GM18502 (cell line): ENCODE measurements around the gene KRTAP10-9.
"Not testable (repeated sequence)": the region's sequence is repeated elsewhere in the genome, so short reads cannot be mapped to it uniquely, and the experiment has no call there.

Source experiments
- ATAC-seq: cut with Tn5 transposase; IDR thresholded peaks from one replicate; pipeline ENCODE4 v1.9.1; 2021; ENCODE audit warnings: mild to moderate bottlenecking; ENCODE audit not compliant: unreplicated experiment, poor library complexity

The KRTAP10-9 gene

DNA sequence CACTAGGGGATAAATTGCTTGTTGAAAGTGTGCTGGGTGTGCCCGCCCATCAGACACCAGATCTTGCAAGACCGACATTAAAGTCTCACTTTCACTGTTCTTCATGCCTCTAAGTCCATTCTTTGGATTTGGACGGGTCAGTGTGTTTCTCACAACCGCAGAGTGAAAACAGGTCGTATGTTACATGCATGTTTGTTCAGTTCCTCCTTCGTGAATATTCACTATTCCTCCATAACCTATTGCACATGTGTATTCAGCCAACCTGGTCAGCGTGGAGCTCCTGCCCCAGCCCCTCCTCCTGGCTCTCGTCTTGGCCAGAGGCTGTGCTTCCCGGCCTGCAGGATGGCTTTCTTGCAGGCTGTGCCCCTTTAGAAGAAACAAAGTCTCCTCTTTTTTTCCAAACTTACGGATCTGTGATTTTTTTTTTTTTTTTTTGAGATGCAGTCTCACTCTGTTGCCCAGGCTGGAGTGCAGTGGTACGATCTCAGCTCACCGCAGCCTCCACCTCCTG lies 32.4 kb upstream of the KRTAP10-9 start:
- ATAC-seq = no peak

DNA sequence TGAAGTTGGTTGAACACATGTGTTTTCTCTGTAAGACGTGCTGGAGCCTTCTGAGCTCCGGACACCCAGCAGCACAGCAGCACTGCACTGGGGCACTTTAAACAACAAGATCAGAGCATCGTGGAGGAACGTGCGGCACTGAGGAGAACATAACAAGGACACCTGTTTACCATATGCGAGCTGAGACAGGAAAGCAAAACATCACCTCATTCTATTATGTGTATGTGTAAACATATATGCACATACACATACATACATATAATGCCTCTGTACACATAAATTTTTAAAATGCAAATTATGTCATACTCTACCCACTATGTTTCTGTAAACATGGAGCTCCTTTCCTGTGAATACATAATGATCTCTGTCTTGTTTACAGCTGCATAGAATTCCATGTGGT lies 31.4 kb upstream of the KRTAP10-9 start:
- ATAC-seq = no peak

DNA sequence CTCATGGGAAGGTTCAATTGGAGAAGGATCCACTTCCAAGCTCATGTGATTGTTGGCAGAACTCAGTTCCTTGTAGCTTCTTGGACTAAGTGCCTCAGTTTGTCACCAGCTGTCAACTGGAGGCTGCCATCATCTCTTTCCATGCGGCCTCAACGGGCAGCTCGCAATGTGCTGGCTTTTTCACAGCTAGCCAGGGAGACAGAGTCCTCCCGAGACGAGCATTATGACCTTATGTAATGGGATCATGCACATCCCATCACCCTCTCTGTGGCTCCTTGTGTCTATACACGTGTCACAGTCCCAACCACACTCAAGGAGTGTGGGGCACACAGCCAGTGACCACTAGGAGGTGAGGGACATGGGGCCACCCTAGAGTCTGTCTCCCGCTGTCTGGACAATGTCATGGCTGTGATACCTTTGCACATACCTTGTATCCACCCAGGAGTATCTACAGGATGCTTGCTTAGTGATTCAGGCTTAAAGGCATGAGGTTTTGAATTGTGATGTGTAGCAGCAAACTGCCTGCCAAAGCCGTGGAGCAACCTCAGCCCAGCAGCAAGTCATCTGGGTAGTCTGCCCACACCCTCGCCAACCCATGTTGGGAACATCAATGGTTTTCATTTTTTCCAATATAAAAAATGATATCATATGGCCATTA lies 30.7 kb upstream of the KRTAP10-9 start:
- no peak for ATAC-seq

DNA sequence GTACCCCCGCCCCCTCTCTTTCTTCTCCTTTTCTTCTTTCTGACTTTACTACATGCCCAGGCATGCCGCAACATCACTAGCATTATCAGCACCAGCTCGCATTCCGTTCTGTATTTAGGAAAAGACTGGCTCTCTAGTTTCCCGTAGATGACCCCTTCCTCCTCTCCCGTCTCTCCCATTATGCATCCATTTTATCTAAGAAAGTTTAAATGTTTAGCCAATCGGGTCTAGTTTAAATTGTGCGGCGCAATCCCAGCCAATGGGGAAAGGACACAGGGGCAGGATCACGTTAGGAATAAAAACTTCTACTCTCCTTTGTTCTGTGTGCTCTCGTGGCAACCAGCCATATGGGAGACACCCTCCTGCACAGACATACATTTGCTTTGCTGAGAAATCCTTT lies 28.8 kb upstream of the KRTAP10-9 start:
- no peak for ATAC-seq

DNA sequence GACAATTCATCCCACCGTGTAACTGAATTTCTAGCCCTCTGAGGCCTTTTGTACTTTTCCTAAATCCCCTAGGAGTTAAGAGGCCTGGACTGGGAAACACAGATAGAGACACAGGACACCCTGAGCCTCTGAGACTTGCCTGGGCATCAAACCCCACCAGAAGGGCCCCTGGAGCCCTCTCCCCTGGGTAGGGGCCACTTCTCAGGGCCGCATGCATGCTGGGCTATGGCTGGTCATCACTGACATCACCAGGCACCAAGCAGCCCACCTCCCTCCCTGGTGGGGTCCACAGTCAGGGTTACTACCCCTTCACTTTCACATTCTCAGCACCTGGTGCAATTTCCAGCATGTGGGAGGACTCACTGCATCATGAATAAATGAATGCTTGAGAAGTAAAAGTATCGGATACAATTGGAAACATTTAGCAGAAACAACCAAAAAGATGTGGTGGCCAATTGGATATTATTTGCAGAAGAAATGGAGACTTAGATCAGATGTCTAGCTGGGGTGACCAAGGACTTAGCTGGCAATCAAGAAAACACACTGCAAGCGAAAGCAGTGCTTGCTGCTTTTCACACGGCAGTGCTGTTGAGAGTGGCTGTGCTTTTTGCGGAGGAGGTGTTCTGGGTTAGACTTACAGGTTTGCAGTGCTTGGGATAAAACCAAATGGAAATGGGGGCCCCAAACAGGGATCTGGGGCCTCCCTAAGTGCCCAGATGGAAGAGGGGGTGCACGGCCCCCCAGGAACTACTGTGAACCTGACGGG lies 27.4 kb upstream of the KRTAP10-9 start:
- no peak for ATAC-seq

DNA sequence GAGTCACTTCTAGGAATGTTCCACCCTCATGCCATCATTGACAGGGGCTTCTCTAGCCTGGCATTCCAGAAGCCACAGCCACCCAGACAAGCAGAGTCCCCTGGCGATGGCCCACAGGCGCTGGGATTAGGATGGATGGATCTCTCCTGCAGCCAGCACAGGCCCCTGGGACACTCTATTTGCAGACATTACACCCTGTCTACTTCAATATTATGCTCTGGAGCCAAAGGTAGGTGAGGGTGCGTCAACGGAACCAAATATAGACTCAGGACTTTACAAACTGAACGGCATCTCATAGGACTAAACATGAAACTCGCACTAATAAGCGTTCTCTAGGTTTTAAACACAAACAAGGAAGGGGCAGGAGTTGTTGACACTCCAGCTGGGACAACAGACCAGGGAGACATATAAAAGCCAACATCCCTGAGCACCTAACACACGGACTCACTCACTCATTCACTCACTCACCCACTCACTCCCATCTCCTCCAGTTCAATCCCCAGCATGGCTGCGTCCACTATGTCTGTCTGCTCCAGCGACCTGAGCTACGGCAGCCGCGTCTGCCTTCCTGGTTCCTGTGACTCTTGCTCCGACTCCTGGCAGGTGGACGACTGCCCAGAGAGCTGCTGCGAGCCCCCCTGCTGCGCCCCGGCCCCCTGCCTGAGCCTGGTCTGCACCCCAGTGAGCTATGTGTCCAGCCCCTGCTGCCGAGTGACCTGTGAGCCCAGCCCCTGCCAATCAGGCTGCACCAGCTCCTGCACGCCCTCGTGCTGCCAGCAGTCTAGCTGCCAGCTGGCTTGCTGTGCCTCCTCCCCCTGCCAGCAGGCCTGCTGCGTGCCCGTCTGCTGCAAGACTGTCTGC lies 26.5 kb upstream of the KRTAP10-9 start, which contains the start of gene KRTAP10-7:
Gene KRTAP10-7, plus strand, starts transcription at position 480 of the 861 bp plus-strand sequence. Its CDS starts 25 bp downstream, at position 505.
- not testable (repeated sequence) for ATAC-seq

DNA sequence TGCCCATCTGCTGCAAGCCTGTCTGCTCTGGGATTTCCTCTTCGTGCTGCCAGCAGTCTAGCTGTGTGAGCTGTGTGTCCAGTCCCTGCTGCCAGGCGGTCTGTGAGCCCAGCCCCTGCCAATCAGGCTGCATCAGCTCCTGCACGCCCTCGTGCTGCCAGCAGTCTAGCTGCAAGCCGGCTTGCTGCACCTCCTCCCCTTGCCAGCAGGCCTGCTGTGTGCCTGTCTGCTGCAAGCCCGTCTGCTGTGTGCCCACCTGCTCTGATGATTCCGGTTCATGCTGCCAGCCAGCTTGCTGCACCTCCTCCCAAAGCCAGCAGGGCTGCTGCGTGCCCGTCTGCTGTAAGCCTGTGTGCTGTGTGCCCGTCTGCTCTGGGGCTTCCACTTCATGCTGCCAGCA lies 25.8 kb upstream of the KRTAP10-9 start:
- ATAC-seq = not testable (repeated sequence)

DNA sequence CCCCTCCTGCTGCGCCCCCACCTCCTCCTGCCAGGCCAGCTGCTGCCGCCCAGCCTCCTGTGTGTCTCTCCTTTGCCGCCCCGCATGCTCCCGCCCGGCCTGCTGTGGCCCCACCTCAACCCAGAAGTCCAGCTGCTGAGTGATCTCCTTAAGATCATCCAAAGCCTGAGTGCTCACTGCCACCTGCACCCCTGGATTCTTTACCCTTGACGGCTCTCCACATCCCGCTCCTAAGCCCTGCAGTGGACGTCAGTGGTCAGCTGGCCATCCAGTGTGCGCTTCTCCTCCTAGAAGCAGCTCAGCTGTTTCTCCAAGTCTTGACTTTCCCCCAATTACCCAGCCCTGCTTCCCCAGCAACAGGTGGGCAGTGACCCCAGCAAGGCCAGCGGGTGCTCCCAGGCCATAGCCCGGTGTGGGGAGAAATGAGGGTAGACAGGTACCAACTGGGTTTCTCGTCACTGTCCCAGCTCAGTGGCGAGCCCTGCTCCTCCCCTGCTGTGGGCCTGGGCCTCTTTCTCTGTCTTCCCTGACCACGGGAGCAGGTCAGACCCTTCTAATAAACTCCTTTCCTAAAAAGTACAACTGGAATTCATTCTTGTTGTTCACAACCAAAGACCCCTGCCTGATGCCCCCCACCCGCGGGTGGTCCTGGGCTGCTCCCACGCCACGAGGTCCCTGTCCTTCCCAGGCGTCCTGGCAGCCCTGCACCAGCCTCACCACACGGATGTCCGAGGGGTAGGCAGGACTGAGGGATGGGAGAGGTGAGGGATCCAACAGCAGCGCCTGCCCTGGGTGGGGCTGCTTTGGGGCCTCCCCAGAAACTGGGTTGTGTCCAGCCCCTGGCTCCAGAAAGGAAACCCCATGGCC lies 25.1 kb upstream of the KRTAP10-9 start:
- no peak for ATAC-seq

DNA sequence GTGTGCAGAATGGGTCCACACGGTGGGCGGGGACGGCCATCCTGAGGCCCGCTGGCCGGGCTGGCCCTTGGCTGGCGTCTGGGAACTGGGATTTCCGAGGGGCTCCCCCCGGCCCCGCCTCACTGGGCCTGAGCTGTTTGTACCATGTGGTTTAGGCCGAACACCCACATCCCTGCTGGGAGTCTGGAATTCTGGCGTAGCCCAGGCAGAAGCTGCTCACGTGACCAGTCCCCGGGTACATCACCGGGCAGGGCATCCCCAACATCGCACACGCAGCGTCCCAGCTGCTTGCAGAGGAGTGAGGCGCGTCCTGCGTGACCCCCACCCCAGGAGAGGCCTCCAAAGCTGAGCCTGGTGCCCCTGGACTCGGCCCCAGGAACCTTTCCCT lies 24.4 kb upstream of the KRTAP10-9 start:
- no peak for ATAC-seq

DNA sequence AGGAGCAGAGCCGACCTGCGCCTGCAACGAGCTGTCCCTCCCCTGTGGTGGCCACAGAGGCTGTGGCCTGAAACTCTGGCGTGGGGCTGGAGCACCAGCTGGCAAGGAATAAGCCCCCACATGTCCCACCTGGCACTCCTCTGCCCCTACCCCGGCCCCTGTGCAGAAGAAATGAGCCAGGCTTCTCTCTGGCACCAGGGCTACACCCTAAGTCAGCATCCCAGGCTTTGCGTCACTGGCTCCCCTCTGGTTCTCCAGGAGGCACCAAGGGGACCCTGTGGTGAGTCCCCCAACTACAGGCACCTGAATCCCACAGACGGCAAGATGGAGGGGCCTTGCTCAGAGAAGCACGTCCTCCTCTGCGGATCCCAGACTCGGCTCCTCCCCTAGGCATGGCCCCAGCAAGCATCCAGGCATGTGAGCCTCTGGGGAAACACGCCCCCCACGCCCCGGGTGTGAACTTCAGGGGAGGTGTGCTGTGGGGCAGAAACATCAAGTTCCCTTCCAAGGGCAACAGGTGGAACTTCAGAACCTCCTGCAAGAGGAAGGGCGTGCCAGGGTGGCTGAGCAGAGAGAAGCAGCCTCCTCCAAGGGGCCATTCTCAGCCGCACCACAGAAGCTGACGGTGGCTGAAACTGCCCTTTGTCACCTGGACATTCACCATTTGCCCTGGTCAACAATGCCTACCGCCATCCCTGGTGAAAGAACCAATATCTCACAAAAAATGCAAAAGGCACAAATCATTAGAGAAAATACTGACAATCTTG lies 23.6 kb upstream of the KRTAP10-9 start:
- no peak for ATAC-seq

DNA sequence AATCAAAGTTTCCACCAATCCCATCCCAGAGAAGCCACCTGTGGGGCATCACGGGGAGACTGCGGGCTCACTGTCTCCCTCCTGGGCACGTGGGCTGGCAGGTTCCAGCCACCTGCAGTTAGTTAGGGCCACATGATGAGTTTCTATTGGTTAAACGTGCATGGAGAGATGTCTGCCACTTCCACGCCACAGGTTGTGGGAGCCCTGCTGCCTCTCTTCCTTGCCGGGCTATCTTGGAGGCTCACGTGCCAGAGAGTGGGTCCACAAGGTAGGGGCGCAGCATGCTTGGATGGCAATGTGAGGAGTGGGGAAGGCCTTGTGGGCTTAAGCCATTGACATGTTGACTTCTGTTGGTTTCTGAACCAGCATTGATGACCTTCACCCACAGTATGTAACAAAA lies 23.0 kb upstream of the KRTAP10-9 start:
- ATAC-seq = no peak

DNA sequence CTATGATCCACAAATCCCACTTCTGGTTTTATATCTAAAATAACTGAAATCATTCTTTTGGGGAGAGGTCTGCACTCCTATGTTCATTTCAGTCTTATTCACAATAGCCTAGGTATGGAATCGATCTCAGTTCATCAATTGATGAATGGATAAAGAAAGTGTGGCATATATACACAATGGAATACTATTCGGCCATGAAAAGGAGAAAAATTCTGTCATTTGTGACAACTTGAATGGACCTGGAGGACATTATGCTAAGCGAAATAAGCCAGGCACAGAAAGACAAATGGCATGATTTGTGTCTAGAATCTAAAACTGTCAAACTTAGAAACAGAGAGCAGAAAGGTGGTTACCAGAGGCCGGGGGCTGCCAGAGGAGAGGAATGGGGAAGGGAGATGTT lies 20.4 kb upstream of the KRTAP10-9 start:
- no peak for ATAC-seq

DNA sequence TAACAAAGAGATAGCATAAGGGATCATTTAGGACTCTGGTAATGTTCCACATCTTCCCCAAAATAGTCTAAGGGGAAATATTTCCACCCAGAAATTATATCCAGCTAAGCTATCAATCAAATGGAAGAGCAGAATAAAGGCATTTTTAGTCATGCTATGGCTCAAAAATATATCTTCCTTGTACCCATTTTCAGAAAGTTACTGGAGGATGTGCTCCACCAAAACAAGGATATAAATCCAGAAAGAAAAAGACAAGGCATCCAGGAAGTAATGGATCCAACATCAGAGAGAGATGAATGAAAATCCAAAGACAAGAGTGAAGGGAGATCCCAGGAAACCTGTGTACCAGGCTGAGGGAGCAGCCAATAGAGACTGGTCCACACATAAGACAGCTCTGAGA lies 17.7 kb upstream of the KRTAP10-9 start:
- no peak for ATAC-seq

DNA sequence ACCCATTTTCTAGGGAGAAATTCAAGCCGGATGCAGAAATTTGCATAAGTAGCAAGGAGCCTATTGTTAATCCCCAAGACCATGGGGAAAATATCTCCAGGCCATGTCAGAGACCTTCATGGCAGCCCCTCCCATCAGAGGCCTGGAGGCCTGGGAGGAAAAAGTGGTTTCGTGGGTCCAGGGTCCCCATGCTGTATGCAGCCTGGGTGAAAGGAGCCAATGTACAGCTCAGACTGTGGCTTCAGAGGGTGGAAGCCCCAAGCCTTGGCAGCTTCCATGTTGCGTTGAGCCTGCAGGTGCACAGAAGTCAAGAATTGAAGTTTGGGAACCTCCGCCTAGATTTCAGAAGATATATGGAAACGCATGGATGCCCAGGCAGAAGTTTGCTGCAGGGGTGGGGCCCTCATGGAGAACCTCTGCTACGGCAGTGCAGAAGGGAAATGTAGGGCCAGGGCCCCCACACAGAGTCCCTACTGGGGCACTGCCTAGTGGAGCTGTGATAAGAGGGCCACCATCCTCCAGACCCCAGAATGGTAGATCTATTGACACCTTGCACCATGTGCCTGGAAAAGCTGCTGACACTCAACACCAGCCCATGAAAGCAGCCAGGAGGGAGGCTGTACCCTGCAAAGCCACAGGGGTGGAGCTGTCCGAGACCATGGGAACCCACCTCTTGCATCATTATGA lies 16.6 kb upstream of the KRTAP10-9 start:
- ATAC-seq = not testable (repeated sequence)

DNA sequence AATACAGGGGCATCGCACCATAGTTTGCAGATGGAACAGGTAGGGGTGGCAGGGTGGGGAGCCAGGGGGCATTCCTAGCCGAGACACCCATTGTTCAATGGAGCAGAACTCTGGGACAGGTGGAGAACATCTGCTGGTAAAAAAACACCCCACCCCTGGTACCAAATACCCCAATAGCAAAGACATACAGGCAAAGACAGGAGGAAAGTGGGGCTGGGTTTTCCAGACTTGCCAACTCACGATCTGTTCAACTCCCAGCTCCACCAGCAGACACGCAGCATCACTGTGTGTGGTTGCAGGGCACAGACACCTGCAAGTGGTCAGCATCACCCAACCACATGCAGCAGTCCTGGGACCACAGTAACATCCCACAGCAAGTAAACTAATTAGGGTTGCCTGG lies 15.3 kb upstream of the KRTAP10-9 start:
- ATAC-seq = no peak

DNA sequence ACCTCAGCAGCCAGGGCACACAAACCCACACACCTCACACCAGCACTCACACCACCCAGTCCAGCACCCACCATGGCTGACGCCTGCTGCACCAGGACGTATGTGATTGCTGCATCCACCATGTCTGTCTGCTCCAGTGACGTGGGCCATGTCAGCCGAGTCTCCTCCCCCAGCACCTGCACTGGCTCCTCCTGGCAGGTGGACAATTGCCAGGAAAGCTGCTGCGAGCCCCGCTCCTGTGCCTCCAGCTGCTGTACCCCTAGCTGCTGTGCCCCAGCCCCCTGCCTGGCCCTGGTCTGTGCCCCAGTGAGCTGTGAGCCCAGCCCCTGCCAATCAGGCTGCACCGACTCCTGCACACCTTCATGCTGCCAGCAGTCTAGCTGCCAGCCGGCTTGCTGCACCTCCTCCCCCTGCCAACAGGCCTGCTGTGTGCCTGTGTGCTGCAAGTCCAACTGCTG lies 14.8 kb upstream of the KRTAP10-9 start, which contains the start of gene KRTAP10-8:
Gene KRTAP10-8, plus strand, starts transcription at position 51 of the 458 bp plus-strand sequence. Its CDS starts 22 bp downstream, at position 73.
- ATAC-seq = no peak

DNA sequence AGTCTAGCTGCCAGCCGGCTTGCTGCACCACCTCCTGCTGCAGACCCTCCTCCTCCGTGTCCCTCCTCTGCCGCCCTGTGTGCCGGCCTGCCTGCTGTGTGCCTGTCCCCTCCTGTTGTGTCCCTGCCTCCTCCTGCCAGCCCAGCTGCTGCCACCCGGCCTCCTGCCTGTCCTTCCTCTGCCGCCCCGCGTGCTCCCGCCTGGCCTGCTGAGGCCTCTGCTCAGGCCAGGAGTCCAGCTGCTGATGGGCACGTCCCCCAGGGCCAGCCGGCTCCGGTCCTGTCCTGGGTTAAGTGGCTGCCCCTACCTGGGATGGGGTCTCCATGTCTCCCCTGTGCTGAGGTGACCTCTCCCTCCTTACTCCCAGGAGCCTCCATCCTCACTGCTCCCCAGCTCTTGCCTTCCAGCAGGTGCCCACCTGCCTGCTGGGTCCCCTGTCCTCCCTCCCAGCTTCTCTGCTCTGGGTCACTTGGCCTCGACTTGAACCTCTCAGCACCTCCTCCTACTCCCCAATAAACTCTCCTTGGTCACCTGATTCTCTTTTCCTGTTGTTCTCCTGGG lies 14.1 kb upstream of the KRTAP10-9 start:
- no peak for ATAC-seq
